NCI-H146 (cell line): ENCODE results near the gene PPFIA1.

Experiments
- DNase-seq: peaks from one replicate; lab custom pipeline; 2025; lab: John Stamatoyannopoulos, UW

PPFIA1 gene

GRCh38 chr11:70270104-70270876, at the start of gene PPFIA1:
PPFIA1 (plus strand) TSS chr11:70270690; CDS start chr11:70272173, 1,483 bp downstream.
- DNase-seq: peak; percentile 99

GRCh38 chr11:70220920-70221319, 49.6 kb upstream of the PPFIA1 start:
- no peak for DNase-seq

- no peak for DNase-seq
Measured at GRCh38 chr11:70225681-70226177, 44.8 kb upstream of the PPFIA1 start.

GRCh38 chr11:70226183-70226582, 44.3 kb upstream of the PPFIA1 start:
- no peak for DNase-seq

DNA sequence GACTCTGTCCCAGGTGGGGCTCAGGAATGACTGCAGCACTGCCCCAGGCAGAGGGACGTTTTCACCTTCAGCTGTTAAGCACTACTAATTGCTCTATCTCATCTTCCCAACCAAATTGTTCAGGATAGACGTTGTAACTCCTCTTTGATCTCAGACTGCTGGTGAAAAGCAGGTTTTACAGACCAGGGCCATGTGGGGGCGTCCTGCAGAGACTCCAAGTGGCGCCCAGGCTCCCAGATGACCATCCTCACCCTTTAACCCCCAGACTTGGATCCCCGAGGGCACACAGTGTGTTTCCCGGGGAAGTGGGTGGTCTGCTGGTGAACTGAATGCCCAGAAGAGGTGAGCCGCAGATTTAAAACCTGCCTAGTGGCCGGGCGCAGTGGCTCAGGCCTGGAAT, 43.5 kb upstream of the PPFIA1 start:
- DNase-seq: peak; percentile 33

DNA sequence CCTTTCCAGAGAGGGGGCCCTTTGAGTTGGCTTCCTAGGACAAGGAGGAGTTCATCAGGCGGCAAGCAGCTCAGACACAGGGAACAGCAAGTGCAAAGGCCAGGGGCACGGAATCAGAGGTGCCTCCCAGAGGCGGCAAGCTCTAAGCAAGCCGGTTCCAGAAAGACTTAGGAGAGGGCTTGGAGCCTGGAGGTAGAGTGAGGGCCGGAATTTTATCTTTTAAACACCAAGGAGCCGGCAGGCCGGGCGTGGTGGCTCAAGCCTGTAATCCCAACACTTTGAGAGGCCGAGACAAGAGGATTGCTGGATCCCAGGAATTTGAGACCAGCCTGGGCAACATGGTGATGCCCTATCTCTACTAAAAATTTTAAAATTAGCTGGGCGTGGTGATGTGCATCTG, 40.8 kb upstream of the PPFIA1 start:
- no peak for DNase-seq

DNA sequence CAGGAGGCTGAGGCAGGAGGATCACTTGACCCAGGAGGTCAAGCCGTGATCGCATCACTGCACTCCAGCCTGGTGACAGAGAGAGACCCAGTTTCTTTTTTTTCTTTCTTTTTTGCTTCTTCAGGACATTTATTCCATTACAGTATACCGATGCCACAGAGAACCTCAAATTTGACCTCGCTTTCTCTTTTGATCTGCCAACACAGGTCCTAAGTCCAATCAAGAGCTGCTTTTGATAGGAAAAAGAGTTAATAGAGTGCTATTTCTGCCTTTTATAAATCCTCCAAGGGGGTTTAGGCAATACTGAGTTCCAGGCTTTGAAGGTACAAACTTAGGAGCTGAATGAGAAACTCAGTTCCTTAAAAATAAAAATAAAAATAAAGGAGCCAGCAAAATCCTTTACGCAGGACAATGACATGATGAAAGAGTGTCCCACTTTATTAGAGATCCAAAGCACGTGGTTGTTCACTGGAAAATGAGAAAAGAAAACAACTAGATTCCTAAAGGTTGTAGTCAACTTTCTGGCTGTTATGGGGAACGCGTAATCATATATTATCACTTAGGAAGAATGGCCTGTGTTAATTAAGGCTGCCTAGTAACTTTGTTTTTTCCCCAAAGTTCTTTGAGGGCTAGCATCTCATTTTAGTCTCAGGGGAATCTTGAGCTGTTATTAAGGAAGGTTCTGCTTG, 40.2 kb upstream of the PPFIA1 start:
- DNase-seq: no peak

GRCh38 chr11:70230840-70231710, 39.4 kb upstream of the PPFIA1 start:
- no peak for DNase-seq

DNA sequence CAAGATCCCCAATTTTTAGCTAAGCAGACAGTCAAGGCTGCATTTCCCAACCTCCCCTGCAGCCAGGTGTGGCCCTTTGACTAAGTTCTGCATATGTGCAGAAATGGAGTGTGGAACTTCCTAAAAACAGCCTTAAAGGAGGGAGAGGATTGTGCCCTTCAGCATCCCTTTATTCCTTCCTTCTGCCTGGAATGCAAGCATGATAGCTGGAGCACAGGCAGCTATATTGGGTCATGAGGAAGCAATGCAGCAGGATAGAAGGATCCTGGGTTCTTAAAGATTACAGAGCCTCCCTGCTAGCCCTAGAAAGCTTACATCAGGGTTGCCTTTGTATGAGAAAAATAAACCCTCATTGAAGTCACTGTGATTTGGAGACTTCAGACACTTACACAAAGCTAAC, 37.5 kb upstream of the PPFIA1 start:
- no peak for DNase-seq

DNA sequence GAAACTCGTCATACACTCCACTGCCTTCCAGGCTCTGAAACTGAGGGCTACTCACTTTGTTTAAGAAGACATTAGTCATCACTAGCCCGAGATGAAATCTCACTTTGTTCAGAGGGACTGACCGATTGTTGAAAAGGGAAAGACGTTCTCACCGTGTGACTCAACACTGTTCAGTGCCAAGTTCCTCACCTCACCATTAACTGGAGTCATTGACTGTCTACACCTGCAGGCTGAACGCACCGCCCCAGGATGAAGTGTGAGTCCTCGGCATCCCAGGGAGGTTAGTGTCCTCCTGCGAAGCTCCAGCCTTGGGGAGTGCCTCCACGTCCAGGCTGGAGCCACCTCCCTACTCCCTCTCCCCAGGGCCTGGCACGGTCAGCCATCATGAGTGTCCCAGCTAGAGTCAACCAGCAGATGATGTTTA, 37.0 kb upstream of the PPFIA1 start:
- no peak for DNase-seq

- DNase-seq: no peak
Measured at GRCh38 chr11:70233962-70234361, 36.5 kb upstream of the PPFIA1 start.

GRCh38 chr11:70240337-70240736, 30.2 kb upstream of the PPFIA1 start:
- DNase-seq: no peak

DNA sequence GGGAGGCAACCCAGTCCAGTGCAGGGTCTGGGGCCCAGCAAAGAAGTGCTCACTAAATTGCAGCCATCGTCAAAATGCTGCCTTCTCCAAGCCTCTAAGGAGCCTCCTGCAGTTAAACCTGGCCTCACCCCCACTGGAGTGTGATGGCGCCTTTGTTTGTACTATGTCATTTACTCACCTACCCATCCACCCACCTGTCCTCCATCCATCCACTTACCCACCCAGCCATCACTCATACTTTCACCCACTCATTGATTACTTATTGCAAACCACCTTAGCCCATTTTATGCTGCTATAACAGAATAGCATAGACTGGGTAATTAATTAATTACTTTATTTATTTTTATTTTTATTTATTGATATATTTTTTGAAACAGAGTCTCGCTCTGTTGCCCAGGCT, 28.8 kb upstream of the PPFIA1 start:
- no peak for DNase-seq

GRCh38 chr11:70242885-70243284, 27.6 kb upstream of the PPFIA1 start:
- no peak for DNase-seq

- no peak for DNase-seq
Measured at GRCh38 chr11:70243912-70244652, 26.4 kb upstream of the PPFIA1 start.

GRCh38 chr11:70244698-70245097, 25.8 kb upstream of the PPFIA1 start:
- DNase-seq: no peak

DNA sequence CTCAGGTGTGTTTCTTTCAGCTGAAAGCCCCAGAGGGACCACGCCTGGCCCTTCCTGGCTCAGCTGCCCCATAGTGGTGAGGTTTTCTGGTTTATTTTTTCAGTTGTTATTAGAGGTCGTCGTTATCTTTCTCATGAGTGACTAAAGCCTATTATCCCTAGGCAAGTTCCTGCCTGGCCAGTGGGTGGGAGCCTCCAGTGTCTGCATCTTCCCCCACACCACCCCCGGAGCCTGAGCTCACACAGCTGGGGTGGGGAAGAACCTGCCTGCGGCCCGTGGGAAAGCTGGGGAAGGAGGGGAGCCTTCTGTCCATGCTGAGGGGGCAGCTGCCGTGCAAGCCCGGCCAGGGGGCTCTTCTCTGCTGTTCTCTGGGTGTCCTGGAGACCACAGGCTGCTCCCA, 24.3 kb upstream of the PPFIA1 start:
- DNase-seq: no peak

- DNase-seq: no peak
Measured at GRCh38 chr11:70247042-70247709, 23.3 kb upstream of the PPFIA1 start.

DNA sequence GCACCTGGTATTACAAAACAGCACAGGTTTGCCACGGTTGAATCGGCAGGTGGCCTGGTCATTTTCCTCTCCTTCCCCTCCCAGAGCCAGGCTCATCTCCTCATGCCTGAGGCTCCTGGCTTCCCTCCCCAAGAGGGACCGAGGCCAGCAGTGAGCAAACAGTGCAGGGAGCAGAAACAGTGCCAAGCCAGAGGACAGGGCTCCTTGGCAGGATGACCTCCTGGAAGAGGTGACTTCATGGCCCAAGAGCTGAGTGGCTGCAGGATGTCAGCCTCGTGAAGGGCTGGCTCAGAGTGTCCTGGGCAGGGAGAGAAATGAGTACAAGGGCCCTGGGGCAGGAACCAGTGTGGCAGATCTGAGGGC, 22.8 kb upstream of the PPFIA1 start:
- peak; percentile 43 for DNase-seq

DNA sequence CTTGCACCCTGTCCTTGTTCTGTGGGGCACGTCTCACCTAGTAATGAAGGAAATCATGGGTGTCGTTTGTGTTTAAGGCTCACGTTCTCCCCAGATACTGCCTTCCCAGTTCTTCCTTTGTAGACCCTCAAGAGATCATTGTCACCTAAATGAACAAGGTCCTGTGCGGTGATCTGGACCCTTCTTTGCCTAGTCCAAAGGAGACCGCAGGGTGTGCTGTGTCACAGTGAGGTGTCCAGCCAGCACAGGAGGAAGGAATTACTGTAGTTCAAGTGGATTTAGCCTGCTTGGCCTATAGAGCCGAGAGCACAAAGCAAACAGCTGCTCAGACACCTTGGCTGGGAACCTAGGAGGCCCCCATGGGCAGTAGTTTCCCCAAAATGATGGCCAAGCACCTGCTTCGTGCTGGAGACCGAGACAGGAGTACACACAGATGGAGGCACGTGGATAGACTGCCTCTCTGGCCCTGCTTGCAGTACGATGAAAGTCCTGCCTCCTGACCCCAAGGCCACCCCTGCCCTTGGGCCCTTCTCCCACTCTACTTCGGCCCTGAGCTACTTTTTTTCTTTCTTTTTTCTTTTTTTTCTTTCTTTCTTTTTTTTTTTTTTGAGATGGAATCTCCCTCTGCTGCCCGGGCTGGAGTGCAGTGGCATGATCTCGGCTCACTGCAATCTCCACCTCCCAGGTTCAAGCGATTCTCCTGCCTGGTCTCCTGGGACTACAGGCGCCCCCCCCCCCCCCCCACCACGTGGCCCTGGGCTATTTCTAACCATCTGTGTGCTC, 19.4 kb upstream of the PPFIA1 start:
- no peak for DNase-seq
